ENCODE results near the gene COL7A1. TPM values are rescaled to one million over a fixed set of nuclear protein-coding genes. Genes with fewer than 3 reads are reported as not detected.

COL7A1 gene
- total and polyA plus RNA-seq, 2 of the 8 experiments (the other 6 are each of a cell fraction or from before 2014, with no cell fraction given) = 10.7 to 13.9 TPM

- H3K36me3 ChIP-seq (ENCODE audit: control insufficient read depth in 2 of 4, insufficient read depth in 4 of 4, low read length in 3 of 4) = peaks cover 0 to 11% (median 3%) of the 10 kb centered on the region in 4 experiments; a peak in 7 of 8 replicates
- H2BK20ac ChIP-seq (ENCODE audit: low read length) = no peak overlapping the region
- no peak overlapping the region for H4K8ac ChIP-seq (ENCODE audit: extremely low read depth, insufficient read depth, low read length)
- H3K9ac ChIP-seq (replicated peaks in 1 of 4; ENCODE audit: extremely low read depth in 1 of 4, low read depth in 3 of 4, low read length in 3 of 4) = no peak overlapping the region
- no peak overlapping the region for H2BK15ac ChIP-seq (ENCODE audit: low read length)
- no peak overlapping the region for H3K23ac ChIP-seq (ENCODE audit: insufficient read length)
- POLR2A ChIA-PET (ENCODE audit: partially characterized antibody) = interaction anchor here (0.6 to 1.4 kb wide), 5 partner anchors 8 to 535 kb away, joined by 3 to 5 read pairs (median 3); no protein-coding TSS in a partner anchor
- H3K27me3 ChIP-seq (replicated peaks in 1 of 4; ENCODE audit: control insufficient read depth in 3 of 4, extremely low read depth in 1 of 4, insufficient read depth in 3 of 4, low read length in 3 of 4) = no peaks in the 10 kb centered on the region
- no peak overlapping the region for H2BK5ac ChIP-seq (ENCODE audit: low read depth, low read length)
- no peak overlapping the region for H3K27ac ChIP-seq (ENCODE audit: low read depth, low read length)
- 93% methylated on average over 9 of the region's 9 CpGs; no CpG with 5 or more reads in 1 of the 2 experiments for WGBS, 2 experiments (ENCODE audit: extremely low coverage in 1 of 2, insufficient coverage in 1 of 2, insufficient read length in 1 of 2, insufficient replicate concordance in 2 of 2, low coverage in 1 of 2, low lambda C conversion rate in 2 of 2, missing lambda C conversion rate in 1 of 2)
- no peaks in the 10 kb centered on the region for H3K9me3 ChIP-seq (ENCODE audit: insufficient read depth in 2 of 2, low read depth in 1 of 2, low read length in 1 of 2)
- DNase-seq (ENCODE audit: low read depth in 1 of 2, low spot score in 2 of 2) (no peak), FAIRE-seq (no peak)
- H4K5ac ChIP-seq (ENCODE audit: insufficient read length, low read depth, low read length) = no peak overlapping the region
- no peak overlapping the region for H3K4me3 ChIP-seq (ENCODE audit: extremely low read depth in 1 of 4, insufficient read depth in 2 of 4, low read depth in 3 of 4, low read length in 4 of 4)
- H3K4me1 ChIP-seq (replicated peaks in 1 of 4; ENCODE audit: control insufficient read depth in 3 of 4, insufficient read depth in 4 of 4, low read length in 3 of 4) = no peaks in the 10 kb centered on the region
- no peak overlapping the region for H2AK5ac ChIP-seq (ENCODE audit: low read depth, low read length)
- no peak overlapping the region for H2BK120ac ChIP-seq (replicated peaks; ENCODE audit: low read depth, low read length)
- H3K18ac ChIP-seq (ENCODE audit: extremely low read depth, low read length) = no peak overlapping the region
- no peak overlapping the region for H3K4me2 ChIP-seq (ENCODE audit: insufficient read depth in 1 of 2, low read depth in 2 of 2, low read length in 2 of 2)
- H3K79me1 ChIP-seq (ENCODE audit: low read depth, low read length) = no peaks in the 10 kb centered on the region
- no peak overlapping the region for H2BK12ac ChIP-seq (ENCODE audit: low read depth, low read length)
- no peak overlapping the region for H2AFZ ChIP-seq (ENCODE audit: low read length)
- no peaks in the 10 kb centered on the region for H4K20me1 ChIP-seq (replicated peaks in 1 of 2; ENCODE audit: control insufficient read depth in 1 of 2, insufficient read depth in 2 of 2, low read length in 2 of 2)
- no peak overlapping the region for H3K4ac ChIP-seq (replicated peaks; ENCODE audit: insufficient read length, low read depth, low read length)
- no peak for TF ChIP-seq CHD1 (IDR thresholded peaks at IDR 0.05; ENCODE audit: low read depth, low read length)
- TF ChIP-seq CBX5 (IDR thresholded peaks at IDR 0.05; ENCODE audit: low read depth, low read length) = no peak
- no peak for TF ChIP-seq BACH1 (IDR thresholded peaks at IDR 0.05; ENCODE audit: low read length)
- no peak for TF ChIP-seq TAF1 (IDR thresholded peaks at IDR 0.05; ENCODE audit: low read depth, low read length)
- no peak for TF ChIP-seq JUND (IDR thresholded peaks at IDR 0.05; ENCODE audit: low read length)
- no peak for TF ChIP-seq SAP30 (IDR thresholded peaks at IDR 0.05; ENCODE audit: insufficient read depth, insufficient replicate concordance, low read length)
- no peak for TF ChIP-seq RFX5 (IDR thresholded peaks at IDR 0.05; ENCODE audit: borderline replicate concordance, low read depth, low read length)
- TF ChIP-seq SP1 (IDR thresholded peaks at IDR 0.05; ENCODE audit: low read depth, low read length) = no peak
- no peak for TF ChIP-seq RBBP5 (IDR thresholded peaks at IDR 0.05; ENCODE audit: borderline replicate concordance, low read depth, low read length)
- no peak for TF ChIP-seq SIN3A (conservative IDR thresholded peaks at IDR 0.05 in 1 of 2, IDR thresholded peaks at IDR 0.05 in 1 of 2; ENCODE audit: low read depth in 1 of 2, low read length in 2 of 2)
- no peak for TF ChIP-seq YY1 (IDR thresholded peaks at IDR 0.05; ENCODE audit: low read depth, low read length)
- TF ChIP-seq SP2 (IDR thresholded peaks at IDR 0.05; ENCODE audit: low read length) = no peak
- no peak for TF ChIP-seq KDM1A (IDR thresholded peaks at IDR 0.05; ENCODE audit: borderline replicate concordance, low read length)
- CTCF ChIA-PET (ENCODE audit: partially characterized antibody) = interaction anchor here (0.7 to 7.0 kb wide), 5 partner anchors 21 to 91 kb away, joined by 3 to 35 read pairs (median 3); no protein-coding TSS in a partner anchor
- no peaks in the 10 kb centered on the region for H3K23me2 ChIP-seq (ENCODE audit: low read depth, low read length)
- H3K14ac ChIP-seq (ENCODE audit: insufficient read length) = no peak overlapping the region
- no peak overlapping the region for H4K91ac ChIP-seq (replicated peaks; ENCODE audit: insufficient read length, low read length)
- H3K56ac ChIP-seq (replicated peaks; ENCODE audit: insufficient read length, low read depth, low read length) = no peak overlapping the region
- H3K79me2 ChIP-seq (ENCODE audit: control insufficient read depth in 1 of 2, insufficient read depth in 2 of 2, low read length in 2 of 2) = no peaks in the 10 kb centered on the region
These were observed 67.1 kb downstream of the COL7A1 start for GRCh38 chr3:48528048-48528447.

All from H1 (cell line).